ENCODE data around the gene RNF128. TPM values are rescaled to one million over a fixed set of nuclear protein-coding genes. Genes with fewer than 3 reads are reported as not detected.
A peak's percentile ranks its signal among the peaks of the same experiment; 100 is the strongest.

RNF128 gene, protein sequence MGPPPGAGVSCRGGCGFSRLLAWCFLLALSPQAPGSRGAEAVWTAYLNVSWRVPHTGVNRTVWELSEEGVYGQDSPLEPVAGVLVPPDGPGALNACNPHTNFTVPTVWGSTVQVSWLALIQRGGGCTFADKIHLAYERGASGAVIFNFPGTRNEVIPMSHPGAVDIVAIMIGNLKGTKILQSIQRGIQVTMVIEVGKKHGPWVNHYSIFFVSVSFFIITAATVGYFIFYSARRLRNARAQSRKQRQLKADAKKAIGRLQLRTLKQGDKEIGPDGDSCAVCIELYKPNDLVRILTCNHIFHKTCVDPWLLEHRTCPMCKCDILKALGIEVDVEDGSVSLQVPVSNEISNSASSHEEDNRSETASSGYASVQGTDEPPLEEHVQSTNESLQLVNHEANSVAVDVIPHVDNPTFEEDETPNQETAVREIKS
- not detected in 2 replicates for polyA plus RNA-seq (2012; rRNA removed)
- polyA plus RNA-seq (2012; cell fraction: cytosol; rRNA removed) = not detected in 2 replicates
- not detected in 2 replicates for polyA plus RNA-seq (2012; cell fraction: nucleus; rRNA removed)

DNA sequence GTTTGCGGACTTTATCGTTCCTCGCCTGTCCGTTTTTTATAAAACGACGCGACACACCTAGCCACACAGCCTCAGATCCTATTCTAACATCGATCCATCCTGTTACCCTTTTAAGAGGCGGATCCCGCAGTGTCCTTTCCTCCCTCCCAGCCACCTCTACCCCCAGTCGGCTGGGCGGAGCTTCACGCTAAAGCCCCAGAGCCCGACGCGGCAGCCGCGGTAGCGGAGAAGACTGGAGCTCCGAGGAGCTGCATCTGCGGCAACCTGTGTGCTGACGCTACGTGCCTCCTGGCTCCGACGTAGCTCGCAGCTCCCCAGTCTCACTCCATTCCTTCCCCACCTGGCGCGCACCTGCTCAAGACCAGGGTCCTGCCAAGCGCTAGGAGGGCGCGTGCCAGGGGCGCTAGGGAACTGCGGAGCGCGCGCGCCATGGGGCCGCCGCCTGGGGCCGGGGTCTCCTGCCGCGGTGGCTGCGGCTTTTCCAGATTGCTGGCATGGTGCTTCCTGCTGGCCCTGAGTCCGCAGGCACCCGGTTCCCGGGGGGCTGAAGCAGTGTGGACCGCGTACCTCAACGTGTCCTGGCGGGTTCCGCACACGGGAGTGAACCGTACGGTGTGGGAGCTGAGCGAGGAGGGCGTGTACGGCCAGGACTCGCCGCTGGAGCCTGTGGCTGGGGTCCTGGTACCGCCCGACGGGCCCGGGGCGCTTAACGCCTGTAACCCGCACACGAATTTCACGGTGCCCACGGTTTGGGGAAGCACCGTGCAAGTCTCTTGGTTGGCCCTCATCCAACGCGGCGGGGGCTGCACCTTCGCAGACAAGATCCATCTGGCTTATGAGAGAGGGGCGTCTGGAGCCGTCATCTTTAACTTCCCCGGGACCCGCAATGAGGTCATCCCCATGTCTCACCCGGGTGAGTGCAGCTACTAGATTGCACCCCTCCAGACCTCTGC, at the start of gene RNF128:
Gene RNF128 (plus strand): TSS at position 217 of the 953 bp plus-strand sequence. CDS start 213 bp downstream, at position 430.
- DNase-seq = peak; percentile 12
- CTCF ChIA-PET = no interaction called here
- no peaks in the 10 kb centered on the region for H4K20me1 ChIP-seq (ENCODE audit: insufficient read depth)
- no peak within 1 kb of the TSS for H3K27ac ChIP-seq (ENCODE audit: low read depth in 2 of 2, low read length in 1 of 2)
- no peak within 1 kb of the TSS for H2AFZ ChIP-seq (ENCODE audit: low read depth)
- H3K9me3 ChIP-seq = no peaks in the 10 kb centered on the region
- no peaks in the 10 kb centered on the region for H3K4me1 ChIP-seq (ENCODE audit: control insufficient read depth in 1 of 2, insufficient read depth in 2 of 2, low read depth in 1 of 2, low read length in 1 of 2)
- H3F3A ChIP-seq (replicated peaks; ENCODE audit: insufficient read depth) = no peaks in the 10 kb centered on the region
- peak within 1 kb of the TSS; percentile 58; the same call in 1 of the 2 replicates for H3K4me2 ChIP-seq
- TF ChIP-seq JUND (IDR thresholded peaks at IDR 0.05) (no peak), EZH2phosphoT487 (IDR thresholded peaks at IDR 0.05; ENCODE audit: borderline replicate concordance, low read depth) (0 out of 2 replicates have a peak, but pooled peaks have one; percentile 24)
- POLR2A ChIA-PET = no interaction called here
- 9% methylated on average over 63 of the region's 79 CpGs for WGBS (ENCODE audit: low lambda C conversion rate)
- no peak within 1 kb of the TSS for H3K9ac ChIP-seq
- H3K79me2 ChIP-seq (ENCODE audit: insufficient read depth) = no peaks in the 10 kb centered on the region
- H3K9me2 ChIP-seq = no peaks in the 10 kb centered on the region
- H3K27me3 ChIP-seq (ENCODE audit: insufficient read depth) = peaks cover 51% of the 10 kb centered on the region
- H3K4me3 ChIP-seq (ENCODE audit: low read depth in 2 of 2, low read length in 1 of 2) = peak within 1 kb of the TSS in 1 of 2 experiments; percentile 28; a peak in 2 of 4 replicates
- H3K36me3 ChIP-seq (replicated peaks in 1 of 2; ENCODE audit: control insufficient read depth in 1 of 2, insufficient read depth in 2 of 2, low read length in 1 of 2) = no peaks in the 10 kb centered on the region

DNA sequence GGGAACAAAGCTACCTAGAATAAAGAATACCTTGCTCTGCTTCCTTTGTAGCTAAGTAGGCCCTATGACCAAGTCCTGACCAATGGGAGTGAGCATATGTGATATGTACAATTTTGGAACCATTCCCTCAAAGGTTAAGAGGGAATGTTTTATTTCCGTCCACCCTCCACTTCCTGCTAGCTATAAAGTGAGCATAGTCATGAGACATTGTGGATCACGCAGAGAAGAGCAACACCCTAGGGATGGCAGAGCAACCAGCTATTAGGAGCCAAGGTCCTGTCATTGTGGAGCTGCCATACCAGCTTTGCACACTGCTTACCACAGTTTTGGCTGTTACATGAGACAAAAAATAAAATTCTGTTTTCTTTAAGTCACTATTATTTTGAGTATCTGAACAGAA, 45.8 kb upstream of the RNF128 start:
- Histone ChIP-seq H3K9ac (no peak overlapping the region), H3K9me2 (no peaks in the 10 kb centered on the region), H3K4me2 (no peak overlapping the region), H3K27ac (ENCODE audit: low read depth in 2 of 2, low read length in 1 of 2) (no peak overlapping the region), H3K4me3 (ENCODE audit: low read depth in 2 of 2, low read length in 1 of 2) (no peak overlapping the region), H3K27me3 (ENCODE audit: insufficient read depth) (peaks cover 8% of the 10 kb centered on the region; the same call in 1 of the 2 replicates), H4K20me1 (ENCODE audit: insufficient read depth) (no peaks in the 10 kb centered on the region), H3K9me3 (no peaks in the 10 kb centered on the region), H2AFZ (ENCODE audit: low read depth) (no peak overlapping the region), H3K36me3 (replicated peaks in 1 of 2; ENCODE audit: control insufficient read depth in 1 of 2, insufficient read depth in 2 of 2, low read length in 1 of 2) (no peaks in the 10 kb centered on the region), H3K4me1 (ENCODE audit: control insufficient read depth in 1 of 2, insufficient read depth in 2 of 2, low read depth in 1 of 2, low read length in 1 of 2) (no peaks in the 10 kb centered on the region), H3K79me2 (ENCODE audit: insufficient read depth) (no peaks in the 10 kb centered on the region), H3F3A (replicated peaks; ENCODE audit: insufficient read depth) (no peaks in the 10 kb centered on the region)
- WGBS (ENCODE audit: low lambda C conversion rate) = 5% methylated on average over 2 of the region's 2 CpGs
- ChIA-PET CTCF (no interaction called here), POLR2A (no interaction called here)
- TF ChIP-seq JUND (IDR thresholded peaks at IDR 0.05) (no peak), NFIC (IDR thresholded peaks at IDR 0.05; ENCODE audit: borderline replicate concordance) (no peak), FOSL2 (IDR thresholded peaks at IDR 0.05; ENCODE audit: borderline replicate concordance, low read depth) (no peak), FOXM1 (IDR thresholded peaks at IDR 0.05; ENCODE audit: low read depth) (no peak), YY1 (IDR thresholded peaks at IDR 0.05; ENCODE audit: low read depth) (no peak), NRF1 (IDR thresholded peaks at IDR 0.05; ENCODE audit: low read depth, low read length) (no peak), TEAD4 (IDR thresholded peaks at IDR 0.05; ENCODE audit: borderline replicate concordance, insufficient read depth) (no peak), SMC3 (IDR thresholded peaks at IDR 0.05; ENCODE audit: low read depth, low read length) (no peak), RFX5 (IDR thresholded peaks at IDR 0.05; ENCODE audit: low read length) (no peak), ELF1 (IDR thresholded peaks at IDR 0.05) (no peak), RXRA (IDR thresholded peaks at IDR 0.05; ENCODE audit: borderline replicate concordance, low read depth) (no peak), EZH2phosphoT487 (IDR thresholded peaks at IDR 0.05; ENCODE audit: borderline replicate concordance, low read depth) (no peak)
- TF ChIP-seq, protein P1, sequence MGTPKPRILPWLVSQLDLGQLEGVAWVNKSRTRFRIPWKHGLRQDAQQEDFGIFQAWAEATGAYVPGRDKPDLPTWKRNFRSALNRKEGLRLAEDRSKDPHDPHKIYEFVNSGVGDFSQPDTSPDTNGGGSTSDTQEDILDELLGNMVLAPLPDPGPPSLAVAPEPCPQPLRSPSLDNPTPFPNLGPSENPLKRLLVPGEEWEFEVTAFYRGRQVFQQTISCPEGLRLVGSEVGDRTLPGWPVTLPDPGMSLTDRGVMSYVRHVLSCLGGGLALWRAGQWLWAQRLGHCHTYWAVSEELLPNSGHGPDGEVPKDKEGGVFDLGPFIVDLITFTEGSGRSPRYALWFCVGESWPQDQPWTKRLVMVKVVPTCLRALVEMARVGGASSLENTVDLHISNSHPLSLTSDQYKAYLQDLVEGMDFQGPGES (IDR thresholded peaks at IDR 0.05; ENCODE audit: low read depth, low read length) = no peak
- TF ChIP-seq, protein P2, sequence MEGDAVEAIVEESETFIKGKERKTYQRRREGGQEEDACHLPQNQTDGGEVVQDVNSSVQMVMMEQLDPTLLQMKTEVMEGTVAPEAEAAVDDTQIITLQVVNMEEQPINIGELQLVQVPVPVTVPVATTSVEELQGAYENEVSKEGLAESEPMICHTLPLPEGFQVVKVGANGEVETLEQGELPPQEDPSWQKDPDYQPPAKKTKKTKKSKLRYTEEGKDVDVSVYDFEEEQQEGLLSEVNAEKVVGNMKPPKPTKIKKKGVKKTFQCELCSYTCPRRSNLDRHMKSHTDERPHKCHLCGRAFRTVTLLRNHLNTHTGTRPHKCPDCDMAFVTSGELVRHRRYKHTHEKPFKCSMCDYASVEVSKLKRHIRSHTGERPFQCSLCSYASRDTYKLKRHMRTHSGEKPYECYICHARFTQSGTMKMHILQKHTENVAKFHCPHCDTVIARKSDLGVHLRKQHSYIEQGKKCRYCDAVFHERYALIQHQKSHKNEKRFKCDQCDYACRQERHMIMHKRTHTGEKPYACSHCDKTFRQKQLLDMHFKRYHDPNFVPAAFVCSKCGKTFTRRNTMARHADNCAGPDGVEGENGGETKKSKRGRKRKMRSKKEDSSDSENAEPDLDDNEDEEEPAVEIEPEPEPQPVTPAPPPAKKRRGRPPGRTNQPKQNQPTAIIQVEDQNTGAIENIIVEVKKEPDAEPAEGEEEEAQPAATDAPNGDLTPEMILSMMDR (IDR thresholded peaks at IDR 0.05) = no peak
- TF ChIP-seq, protein P3, sequence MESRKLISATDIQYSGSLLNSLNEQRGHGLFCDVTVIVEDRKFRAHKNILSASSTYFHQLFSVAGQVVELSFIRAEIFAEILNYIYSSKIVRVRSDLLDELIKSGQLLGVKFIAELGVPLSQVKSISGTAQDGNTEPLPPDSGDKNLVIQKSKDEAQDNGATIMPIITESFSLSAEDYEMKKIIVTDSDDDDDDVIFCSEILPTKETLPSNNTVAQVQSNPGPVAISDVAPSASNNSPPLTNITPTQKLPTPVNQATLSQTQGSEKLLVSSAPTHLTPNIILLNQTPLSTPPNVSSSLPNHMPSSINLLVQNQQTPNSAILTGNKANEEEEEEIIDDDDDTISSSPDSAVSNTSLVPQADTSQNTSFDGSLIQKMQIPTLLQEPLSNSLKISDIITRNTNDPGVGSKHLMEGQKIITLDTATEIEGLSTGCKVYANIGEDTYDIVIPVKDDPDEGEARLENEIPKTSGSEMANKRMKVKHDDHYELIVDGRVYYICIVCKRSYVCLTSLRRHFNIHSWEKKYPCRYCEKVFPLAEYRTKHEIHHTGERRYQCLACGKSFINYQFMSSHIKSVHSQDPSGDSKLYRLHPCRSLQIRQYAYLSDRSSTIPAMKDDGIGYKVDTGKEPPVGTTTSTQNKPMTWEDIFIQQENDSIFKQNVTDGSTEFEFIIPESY (IDR thresholded peaks at IDR 0.05; ENCODE audit: borderline replicate concordance, low read depth) = no peak
- no peak for DNase-seq
